WERI-Rb-1 (cell line): ENCODE data around the gene TENT4A.
A peak's percentile ranks its signal among the peaks of the same experiment; 100 is the strongest.

Experiments used
- DNase-seq: peaks from one replicate; pipeline ENCODE4 v3.0.0-alpha.2; 2020
- H3K27ac ChIP-seq: fragments of 250-450 bp; sonication (Bioruptor Pico); 2 replicates; pipeline ENCODE4 v1.5.1; 2020; ENCODE audit warnings: mild to moderate bottlenecking, moderate library complexity
- H3K27me3 ChIP-seq: fragments of 250-450 bp; sonication (Bioruptor Pico); 2 replicates; pipeline ENCODE4 v1.5.1; 2021; ENCODE audit warnings: mild to moderate bottlenecking, low read depth, moderate library complexity; ENCODE audit not compliant: insufficient read depth, severe bottlenecking
- H3K36me3 ChIP-seq: fragments of 250-450 bp; sonication (Bioruptor Pico); 2 replicates; pipeline ENCODE4 v1.5.1; 2020; ENCODE audit warnings: mild to moderate bottlenecking, moderate library complexity
- H3K4me3 ChIP-seq: 2 replicates; pipeline ENCODE4 v1.5.1; 2011; ENCODE audit warnings: low read depth, mild to moderate bottlenecking, control low read depth, low read length
- H3K9me3 ChIP-seq: fragments of 250-450 bp; sonication (Bioruptor Pico); 2 replicates; pipeline ENCODE4 v1.5.1; 2021; ENCODE audit warnings: mild to moderate bottlenecking, moderate library complexity; ENCODE audit not compliant: severe bottlenecking
- CTCF ChIP-seq: IDR thresholded peaks from 2 replicates; pipeline ENCODE4 v1.5.1; 2011; ENCODE audit warnings: low read depth, mild to moderate bottlenecking, control low read depth, inconsistent platforms, low read length

TENT4A gene

GRCh38 chr5:6674421-6674820, 38.8 kb upstream of the TENT4A start:
- no peak overlapping the region for H3K4me3 ChIP-seq
- DNase-seq = no peak
- H3K9me3 ChIP-seq = peaks cover 6% of the 10 kb centered on the region
- no peak overlapping the region for H3K27ac ChIP-seq
- H3K27me3 ChIP-seq = no peaks in the 10 kb centered on the region
- no peak for TF ChIP-seq CTCF
- H3K36me3 ChIP-seq = no peaks in the 10 kb centered on the region; the same call in 1 of the 2 replicates

- H3K9me3 ChIP-seq = peaks cover 6% of the 10 kb centered on the region
- no peaks in the 10 kb centered on the region for H3K27me3 ChIP-seq
- no peak for DNase-seq
- no peak for TF ChIP-seq CTCF
- H3K27ac ChIP-seq = no peak overlapping the region
- H3K36me3 ChIP-seq = no peaks in the 10 kb centered on the region; the same call in 1 of the 2 replicates
- no peak overlapping the region for H3K4me3 ChIP-seq
Measured at GRCh38 chr5:6674886-6675285, 38.3 kb upstream of the TENT4A start.

GRCh38 chr5:6675784-6676491, 37.3 kb upstream of the TENT4A start:
- 0 out of 2 replicates have a peak, but pooled peaks have one; percentile 23 for TF ChIP-seq CTCF
- no peak overlapping the region for H3K4me3 ChIP-seq
- peaks cover 6% of the 10 kb centered on the region for H3K9me3 ChIP-seq
- no peak for DNase-seq
- no peak overlapping the region for H3K27ac ChIP-seq
- no peaks in the 10 kb centered on the region for H3K27me3 ChIP-seq
- H3K36me3 ChIP-seq = no peaks in the 10 kb centered on the region

GRCh38 chr5:6676702-6677101, 36.5 kb upstream of the TENT4A start:
- no peak for TF ChIP-seq CTCF
- DNase-seq = no peak
- no peaks in the 10 kb centered on the region for H3K36me3 ChIP-seq
- H3K27me3 ChIP-seq = no peaks in the 10 kb centered on the region
- H3K9me3 ChIP-seq = peaks cover 9% of the 10 kb centered on the region
- H3K4me3 ChIP-seq = no peak overlapping the region
- no peak overlapping the region for H3K27ac ChIP-seq

- Histone ChIP-seq H3K27me3 (no peaks in the 10 kb centered on the region), H3K36me3 (no peaks in the 10 kb centered on the region), H3K9me3 (peaks cover 9% of the 10 kb centered on the region), H3K4me3 (no peak overlapping the region), H3K27ac (no peak overlapping the region)
- no peak for DNase-seq
- no peak for TF ChIP-seq CTCF
Measured at GRCh38 chr5:6678385-6678784, 34.8 kb upstream of the TENT4A start.

GRCh38 chr5:6680922-6681321, 32.3 kb upstream of the TENT4A start:
- Histone ChIP-seq H3K9me3 (peaks cover 7% of the 10 kb centered on the region), H3K27me3 (no peaks in the 10 kb centered on the region), H3K36me3 (no peaks in the 10 kb centered on the region), H3K4me3 (no peak overlapping the region), H3K27ac (no peak overlapping the region)
- no peak for TF ChIP-seq CTCF
- DNase-seq = no peak
